ENCODE measurements around the gene ANKMY1.

The ANKMY1 gene

DNA sequence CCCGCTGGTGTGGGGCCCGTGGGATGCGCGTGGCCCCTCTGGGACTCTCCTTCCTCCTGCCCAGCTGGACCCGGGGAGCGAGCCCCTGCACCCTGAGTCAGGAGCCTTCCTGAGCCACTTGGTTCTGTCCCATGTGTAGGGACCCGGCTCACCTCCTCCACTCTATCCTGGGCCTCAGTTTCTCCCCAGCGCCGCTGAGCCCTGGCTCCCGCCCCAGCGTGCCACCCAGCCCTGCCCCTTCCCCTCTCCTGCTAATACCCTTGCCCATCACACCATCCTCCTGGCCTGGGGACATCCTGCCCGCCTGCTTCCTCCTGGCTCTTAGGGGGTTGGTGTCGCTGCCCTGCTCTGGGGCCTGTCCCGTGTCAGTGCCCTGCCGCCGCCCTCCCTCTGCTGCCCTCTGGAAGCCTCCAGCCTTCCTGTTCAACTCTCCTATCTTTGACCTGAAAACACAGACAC lies 97.5 kb downstream of the ANKMY1 start:
- TF ChIP-seq ZBTB21 (tag by site-specific recombination; IDR thresholded peaks at IDR 0.05): no peak
- no peak for TF ChIP-seq GLIS2 (tag by site-specific recombination; IDR thresholded peaks at IDR 0.05)
- TF ChIP-seq ZSCAN30 (tag by site-specific recombination; IDR thresholded peaks at IDR 0.05): no peak
- TF ChIP-seq ZNF560 (tag by site-specific recombination; IDR thresholded peaks at IDR 0.05; ENCODE audit: borderline replicate concordance): no peak
- no peak for TF ChIP-seq INSM2 (tag by site-specific recombination; IDR thresholded peaks at IDR 0.05)
- no peak for TF ChIP-seq ZNF792 (tag by site-specific recombination; IDR thresholded peaks at IDR 0.05)
- TF ChIP-seq ZNF292 (tag by site-specific recombination; IDR thresholded peaks at IDR 0.05; ENCODE audit: borderline replicate concordance, low read depth): no peak
- no peak for TF ChIP-seq KLF9 (tag by site-specific recombination; IDR thresholded peaks at IDR 0.05; ENCODE audit: low read depth)
- TF ChIP-seq KLF16 (tag by site-specific recombination; IDR thresholded peaks at IDR 0.05): no peak
- no peak for TF ChIP-seq ZIC2 (tag by site-specific recombination; IDR thresholded peaks at IDR 0.05)
- TF ChIP-seq ZNF521 (tag by site-specific recombination; IDR thresholded peaks at IDR 0.05): no peak
- TF ChIP-seq ZNF701 (tag by site-specific recombination; IDR thresholded peaks at IDR 0.05): no peak
- TF ChIP-seq ZNF302 (tag by site-specific recombination; IDR thresholded peaks at IDR 0.05; ENCODE audit: low read depth): no peak
- no peak for TF ChIP-seq ZNF169 (tag by site-specific recombination; IDR thresholded peaks at IDR 0.05)
- H3K9me3 ChIP-seq (ENCODE audit: control insufficient read depth, insufficient read depth, low read depth, low read length): no peaks in the 10 kb centered on the region
- CTCF ChIA-PET: interaction anchor here (1.2 kb wide), 1 partner anchor 26 kb away, joined by 4 read pairs; no protein-coding TSS in a partner anchor
- peaks cover 0 to 21% of the 10 kb centered on the region in 2 experiments; a peak in 1 of 3 replicates for H3K36me3 ChIP-seq (ENCODE audit: control insufficient read depth in 2 of 2, insufficient read depth in 1 of 2, low read length in 2 of 2)
- H3K4me1 ChIP-seq (ENCODE audit: control insufficient read depth, insufficient read depth, low read length): no peaks in the 10 kb centered on the region
- H3K4me3 ChIP-seq (ENCODE audit: low read depth, low read length): no peak overlapping the region
- no peak overlapping the region for H3K27ac ChIP-seq (ENCODE audit: extremely low read depth, low read depth, low read length)
- POLR2A ChIA-PET: no interaction called here

GRCh38 chr2:240459401-240460252 lies 98.2 kb downstream of the ANKMY1 start:
- H3K27ac ChIP-seq (ENCODE audit: extremely low read depth, low read depth, low read length): no peak overlapping the region
- peak; percentile 76 for TF ChIP-seq ZIC2 (tag by site-specific recombination; IDR thresholded peaks at IDR 0.05)
- no peak for TF ChIP-seq ZNF560 (tag by site-specific recombination; IDR thresholded peaks at IDR 0.05; ENCODE audit: borderline replicate concordance)
- peaks cover 0 to 15% of the 10 kb centered on the region in 2 experiments; a peak in 1 of 3 replicates for H3K36me3 ChIP-seq (ENCODE audit: control insufficient read depth in 2 of 2, insufficient read depth in 1 of 2, low read length in 2 of 2)
- ChIA-PET POLR2A (no interaction called here), CTCF (interaction anchor here (1.2 kb wide), 1 partner anchor 15 kb away, joined by 4 read pairs; no protein-coding TSS in a partner anchor)
- H3K4me1 ChIP-seq (ENCODE audit: control insufficient read depth, insufficient read depth, low read length): no peaks in the 10 kb centered on the region
- H3K4me3 ChIP-seq (ENCODE audit: low read depth, low read length): no peak overlapping the region
- no peaks in the 10 kb centered on the region for H3K9me3 ChIP-seq (ENCODE audit: control insufficient read depth, insufficient read depth, low read depth, low read length)

GRCh38 chr2:240458900-240459391 lies 98.8 kb downstream of the ANKMY1 start:
- ChIA-PET POLR2A (no interaction called here), CTCF (interaction anchor here (1.2 kb wide), 1 partner anchor 16 kb away, joined by 4 read pairs; no protein-coding TSS in a partner anchor)
- H3K36me3 ChIP-seq (ENCODE audit: control insufficient read depth in 2 of 2, insufficient read depth in 1 of 2, low read length in 2 of 2): peaks cover 0 to 8% of the 10 kb centered on the region in 2 experiments; a peak in 1 of 3 replicates
- H3K27ac ChIP-seq (ENCODE audit: extremely low read depth, low read depth, low read length): no peak overlapping the region
- no peak overlapping the region for H3K4me3 ChIP-seq (ENCODE audit: low read depth, low read length)
- no peaks in the 10 kb centered on the region for H3K4me1 ChIP-seq (ENCODE audit: control insufficient read depth, insufficient read depth, low read length)
- TF ChIP-seq GLIS1 (tag by site-specific recombination; IDR thresholded peaks at IDR 0.05) (0 out of 2 replicates have a peak, but pooled peaks have one; percentile 0), ZNF561 (tag by site-specific recombination; IDR thresholded peaks at IDR 0.05; ENCODE audit: borderline replicate concordance) (no peak), SCRT2 (tag by site-specific recombination; IDR thresholded peaks at IDR 0.05) (peak; percentile 83), SCRT1 (tag by site-specific recombination; IDR thresholded peaks at IDR 0.05; ENCODE audit: borderline replicate concordance) (peak; percentile 95)
- H3K9me3 ChIP-seq (ENCODE audit: control insufficient read depth, insufficient read depth, low read depth, low read length): no peaks in the 10 kb centered on the region

All from HEK293 (cell line).